Measurements from ENCODE around the gene LKAAEAR1.

LKAAEAR1 gene

DNA sequence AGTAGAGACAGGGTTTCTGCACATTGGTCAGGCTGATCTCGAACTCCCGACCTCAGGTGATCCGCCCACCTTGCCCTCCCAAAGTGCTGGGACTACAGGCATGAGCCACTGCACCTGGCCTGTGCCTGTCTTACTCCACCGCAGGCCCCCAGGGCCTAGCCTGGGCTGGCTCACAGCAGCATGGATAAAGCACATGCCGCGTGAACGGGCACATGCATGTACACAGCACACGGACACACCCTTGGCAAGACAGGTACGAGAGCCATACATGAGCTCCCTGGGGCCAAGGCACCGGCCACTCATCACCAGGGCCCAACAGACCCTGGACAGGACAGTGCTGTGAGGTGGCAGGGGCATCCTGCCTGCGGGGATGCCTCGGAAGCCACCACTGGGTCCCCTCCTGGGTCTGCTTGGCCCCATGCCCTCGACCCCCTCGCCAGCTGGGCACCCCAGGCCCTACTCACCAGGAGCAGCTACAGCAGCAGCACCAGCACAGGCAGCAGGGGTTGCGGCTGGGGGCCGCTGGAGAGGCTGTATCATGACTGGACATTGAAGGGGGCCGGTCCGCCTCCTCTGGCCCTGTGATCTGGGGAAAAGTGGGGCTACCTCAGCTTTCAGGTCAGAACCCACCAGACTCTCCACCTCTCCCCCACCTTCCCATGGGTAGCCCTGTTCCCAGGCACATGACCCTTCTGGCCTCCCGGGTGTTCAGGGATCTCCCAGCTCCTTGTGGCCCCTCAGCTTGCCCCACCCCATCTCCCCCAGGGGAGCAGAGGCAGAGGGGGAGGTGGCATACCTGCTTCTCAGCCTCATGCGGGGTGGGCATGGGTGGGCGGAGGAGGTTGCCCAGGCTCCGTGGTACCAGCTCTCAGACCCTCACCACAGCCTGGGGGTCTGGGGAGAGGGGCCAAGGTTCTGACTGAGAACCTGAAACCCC is 7.9 kb downstream of the LKAAEAR1 start:
- peak overlapping the region; percentile 92 for H3K4me3 ChIP-seq (ENCODE audit: low read depth, low read length)
- TF ChIP-seq, protein P1, sequence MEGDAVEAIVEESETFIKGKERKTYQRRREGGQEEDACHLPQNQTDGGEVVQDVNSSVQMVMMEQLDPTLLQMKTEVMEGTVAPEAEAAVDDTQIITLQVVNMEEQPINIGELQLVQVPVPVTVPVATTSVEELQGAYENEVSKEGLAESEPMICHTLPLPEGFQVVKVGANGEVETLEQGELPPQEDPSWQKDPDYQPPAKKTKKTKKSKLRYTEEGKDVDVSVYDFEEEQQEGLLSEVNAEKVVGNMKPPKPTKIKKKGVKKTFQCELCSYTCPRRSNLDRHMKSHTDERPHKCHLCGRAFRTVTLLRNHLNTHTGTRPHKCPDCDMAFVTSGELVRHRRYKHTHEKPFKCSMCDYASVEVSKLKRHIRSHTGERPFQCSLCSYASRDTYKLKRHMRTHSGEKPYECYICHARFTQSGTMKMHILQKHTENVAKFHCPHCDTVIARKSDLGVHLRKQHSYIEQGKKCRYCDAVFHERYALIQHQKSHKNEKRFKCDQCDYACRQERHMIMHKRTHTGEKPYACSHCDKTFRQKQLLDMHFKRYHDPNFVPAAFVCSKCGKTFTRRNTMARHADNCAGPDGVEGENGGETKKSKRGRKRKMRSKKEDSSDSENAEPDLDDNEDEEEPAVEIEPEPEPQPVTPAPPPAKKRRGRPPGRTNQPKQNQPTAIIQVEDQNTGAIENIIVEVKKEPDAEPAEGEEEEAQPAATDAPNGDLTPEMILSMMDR (IDR thresholded peaks at IDR 0.05; ENCODE audit: low read depth, low read length, missing control alignments), result no peak
- DNase-seq (ENCODE audit: low read depth), result no peak

DNA sequence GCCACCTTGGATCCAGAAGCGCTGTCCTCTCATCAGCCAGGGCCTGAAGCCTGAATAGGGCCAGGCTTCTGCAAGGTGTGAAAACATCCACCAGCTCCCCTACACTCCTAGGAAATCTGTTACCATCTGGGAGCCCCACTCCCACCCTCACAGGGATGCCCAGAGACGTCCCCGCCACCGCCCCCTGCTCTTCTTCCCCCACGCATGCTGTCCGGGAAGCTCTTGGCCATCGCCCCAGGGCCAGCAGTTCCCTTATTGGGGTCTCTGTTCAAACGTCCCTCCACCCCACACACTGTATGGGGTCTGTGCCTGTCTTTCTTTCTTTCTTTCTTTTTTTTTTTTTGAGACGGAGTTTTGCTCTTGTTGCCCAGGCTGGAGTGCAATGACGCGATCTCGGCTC is 8.6 kb downstream of the LKAAEAR1 start:
- DNase-seq (ENCODE audit: low read depth), result no peak
- H3K4me3 ChIP-seq (ENCODE audit: low read depth, low read length), result no peak overlapping the region
- TF ChIP-seq, protein P1 (IDR thresholded peaks at IDR 0.05; ENCODE audit: low read depth, low read length, missing control alignments), result no peak

DNA sequence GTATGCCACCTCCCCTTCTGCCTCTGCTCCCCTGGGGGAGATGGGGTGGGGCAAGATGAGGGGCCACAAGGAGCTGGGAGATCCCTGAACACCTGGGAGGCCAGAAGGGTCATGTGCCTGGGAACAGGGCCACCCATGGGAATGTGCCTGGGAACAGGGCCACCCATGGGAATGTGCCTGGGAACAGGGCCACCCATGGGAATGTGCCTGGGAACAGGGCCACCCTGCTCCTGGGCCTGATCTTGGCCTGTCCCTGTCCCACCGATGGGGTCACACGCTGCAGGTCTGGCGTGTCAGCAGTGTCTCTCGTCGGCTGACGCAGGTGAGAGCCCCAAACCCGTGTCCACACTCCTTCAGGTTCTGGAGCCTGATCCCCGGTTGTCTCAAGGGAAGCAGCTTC is 9.2 kb downstream of the LKAAEAR1 start:
- DNase-seq (ENCODE audit: low read depth), result no peak
- no peak overlapping the region for H3K4me3 ChIP-seq (ENCODE audit: low read depth, low read length)
- TF ChIP-seq, protein P1 (IDR thresholded peaks at IDR 0.05; ENCODE audit: low read depth, low read length, missing control alignments), result no peak

DNA sequence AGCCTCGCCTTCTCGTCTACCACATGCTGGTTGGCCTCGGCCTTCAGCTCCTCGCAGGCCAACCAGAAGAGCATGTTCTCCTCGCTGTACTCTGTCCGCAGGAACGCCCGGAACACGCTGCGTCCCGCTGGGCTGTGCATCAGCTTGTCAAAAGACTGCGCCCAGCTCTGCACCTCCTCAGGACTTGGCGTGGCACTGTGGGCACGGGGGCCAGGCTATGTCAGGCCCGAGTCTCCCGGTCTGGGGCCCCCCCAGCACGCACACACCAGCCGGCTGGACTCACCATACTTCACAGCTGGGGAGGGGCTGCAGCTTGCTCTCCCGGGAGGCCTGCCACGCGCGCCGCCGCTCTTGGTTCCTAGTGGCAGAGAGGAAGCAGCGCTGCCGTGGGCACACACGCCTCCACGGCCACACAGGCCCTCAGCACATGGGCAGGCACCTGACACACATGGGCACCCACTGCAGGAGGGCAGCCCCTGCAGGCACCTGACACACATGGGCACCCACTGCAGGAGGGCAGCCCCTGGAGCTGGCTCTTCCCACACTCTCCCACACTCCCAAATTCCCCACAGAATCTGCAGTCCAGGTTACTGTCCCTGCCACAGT is 9.9 kb downstream of the LKAAEAR1 start:
- no peak for DNase-seq (ENCODE audit: low read depth)
- H3K4me3 ChIP-seq (ENCODE audit: low read depth, low read length), result no peak overlapping the region

DNA sequence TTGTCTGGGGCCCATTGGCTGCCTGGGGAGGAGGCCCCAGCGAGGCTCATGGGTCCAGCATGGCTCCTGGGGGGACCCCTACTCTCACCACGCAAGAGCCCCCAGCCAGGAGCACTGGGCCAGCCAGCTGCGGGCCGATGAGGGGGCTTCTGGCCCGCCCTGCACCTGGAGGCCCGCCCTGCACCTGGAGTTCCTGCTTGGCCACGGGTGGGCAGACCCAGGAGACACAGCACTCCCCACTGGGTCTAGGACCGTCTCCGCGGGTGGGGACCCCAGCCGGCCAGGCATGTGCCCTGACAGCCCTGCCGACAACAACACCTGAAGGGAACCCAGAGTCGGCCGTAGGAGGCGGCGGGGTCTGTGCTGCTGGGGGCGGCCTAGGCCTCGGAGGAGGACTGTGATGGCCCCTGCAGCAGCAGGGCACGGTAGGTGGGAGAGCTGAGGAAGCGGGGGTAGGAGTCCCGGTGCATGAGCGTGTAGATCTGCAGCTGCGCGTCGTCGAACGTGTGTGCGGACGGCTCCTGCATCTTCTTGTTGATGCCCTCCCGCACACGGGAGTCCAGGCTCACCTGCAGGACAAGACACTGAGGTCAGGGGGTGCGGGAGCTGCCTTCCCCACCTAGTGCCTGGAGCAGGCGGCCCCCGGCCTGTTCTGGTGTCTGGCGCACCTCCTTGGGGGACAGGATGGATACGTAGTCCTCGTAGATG is 10.6 kb downstream of the LKAAEAR1 start:
- no peak for DNase-seq (ENCODE audit: low read depth)
- TF ChIP-seq, protein P1 (IDR thresholded peaks at IDR 0.05; ENCODE audit: low read depth, low read length, missing control alignments), result no peak
- no peak overlapping the region for H3K4me3 ChIP-seq (ENCODE audit: low read depth, low read length)

More for the DNA sequence above, 9.9 kb downstream of the LKAAEAR1 start:
- TF ChIP-seq, protein P1 (IDR thresholded peaks at IDR 0.05; ENCODE audit: low read depth, low read length, missing control alignments), result no peak

DNA sequence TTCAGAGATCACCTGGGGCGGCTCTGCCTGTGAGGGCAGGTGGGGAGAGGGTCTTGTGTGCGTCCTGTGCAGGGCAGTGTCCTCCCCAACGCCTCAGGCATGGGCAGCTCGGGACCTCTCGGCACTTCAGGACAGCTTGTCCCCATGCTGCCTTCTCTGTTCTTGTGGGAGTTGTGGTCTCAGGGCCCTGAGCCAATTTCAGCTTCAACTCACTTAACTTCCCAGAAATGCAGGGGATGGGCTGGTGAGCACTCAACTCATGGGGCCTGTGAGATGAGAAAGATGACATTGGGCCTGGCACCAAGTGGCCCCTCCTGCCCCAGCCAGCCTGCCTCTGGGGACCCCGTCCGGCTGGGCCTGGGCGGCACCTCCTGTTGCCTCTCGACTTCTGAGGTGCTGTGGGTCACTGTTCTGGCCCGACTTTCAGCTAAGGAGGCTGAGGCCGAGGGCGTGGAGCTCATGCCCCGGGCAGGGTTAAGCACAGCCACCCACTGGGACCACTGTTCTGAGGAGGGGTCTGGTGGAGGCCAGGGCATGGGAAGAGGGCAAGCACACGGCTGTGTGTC is 11.6 kb downstream of the LKAAEAR1 start:
- TF ChIP-seq, protein P1 (IDR thresholded peaks at IDR 0.05; ENCODE audit: low read depth, low read length, missing control alignments), result no peak
- H3K4me3 ChIP-seq (ENCODE audit: low read depth, low read length), result no peak overlapping the region
- no peak for DNase-seq (ENCODE audit: low read depth)
